Activated T-helper 1 cell treated with Interleukin-2 at 50 U/mL for 16 hours (primary cell): Measurements from ENCODE around the gene AKAP17A.
"Not testable (repeated sequence)": the region's sequence is repeated elsewhere in the genome, so short reads cannot be mapped to it uniquely, and the experiment has no call there.

Source experiments
- DNase-seq: peaks from one replicate; pipeline ENCODE4 v3.0.0-alpha.2; 2020; ENCODE audit warnings: low read depth

Gene AKAP17A

DNA sequence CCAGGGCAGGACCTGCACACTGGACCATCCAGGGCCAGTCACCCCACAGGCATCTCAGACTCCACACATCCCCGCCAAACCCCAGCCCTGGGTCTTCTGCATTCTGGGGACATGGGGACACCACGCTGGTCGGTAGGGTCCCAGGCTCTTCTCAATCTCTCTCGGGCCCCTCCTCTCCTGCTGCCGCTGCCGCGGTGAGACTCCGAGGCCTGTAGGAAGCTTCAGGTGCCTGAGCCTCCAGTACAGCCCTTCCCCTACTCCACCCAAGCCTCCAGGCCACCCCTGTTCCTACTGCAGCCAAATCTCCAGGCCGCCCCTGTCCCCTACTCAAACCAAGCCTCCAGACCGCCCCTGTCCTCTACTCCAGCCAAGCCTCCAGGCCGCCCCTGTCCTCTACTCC is 17.9 kb downstream of the AKAP17A start:
- DNase-seq = no peak

GRCh38 chrX:1609762-1610161 is 18.4 kb downstream of the AKAP17A start:
- no peak for DNase-seq

DNA sequence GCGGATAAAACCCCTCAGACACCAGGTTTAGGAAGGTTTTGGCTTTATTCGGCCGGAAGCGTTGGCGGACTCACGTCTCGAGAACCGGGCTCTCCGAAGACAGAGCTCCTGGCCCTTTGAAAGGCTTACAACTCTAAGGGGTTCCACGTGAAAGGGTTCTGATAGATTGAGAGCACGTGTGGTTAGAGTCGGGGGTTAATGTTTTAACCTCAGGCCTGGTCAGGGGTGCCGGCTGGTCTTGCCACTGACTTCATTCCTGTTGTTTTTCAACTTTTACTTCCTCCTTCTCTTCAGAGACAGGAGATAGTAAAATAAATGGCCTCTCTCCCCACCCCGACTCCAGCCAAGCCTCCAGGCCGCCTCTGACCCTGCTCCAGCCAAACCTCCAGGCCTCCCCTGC is 18.8 kb downstream of the AKAP17A start:
- DNase-seq = no peak

GRCh38 chrX:1610736-1611135 is 19.3 kb downstream of the AKAP17A start:
- DNase-seq = no peak

- DNase-seq = no peak
These were observed 21.4 kb downstream of the AKAP17A start for GRCh38 chrX:1612641-1613286.

- DNase-seq = no peak
These were observed 23.5 kb downstream of the AKAP17A start, which contains the start of gene ASMT for GRCh38 chrX:1614927-1615326. ASMT (plus strand) TSS chrX:1615059; CDS start chrX:1615200, 141 bp downstream.

DNA sequence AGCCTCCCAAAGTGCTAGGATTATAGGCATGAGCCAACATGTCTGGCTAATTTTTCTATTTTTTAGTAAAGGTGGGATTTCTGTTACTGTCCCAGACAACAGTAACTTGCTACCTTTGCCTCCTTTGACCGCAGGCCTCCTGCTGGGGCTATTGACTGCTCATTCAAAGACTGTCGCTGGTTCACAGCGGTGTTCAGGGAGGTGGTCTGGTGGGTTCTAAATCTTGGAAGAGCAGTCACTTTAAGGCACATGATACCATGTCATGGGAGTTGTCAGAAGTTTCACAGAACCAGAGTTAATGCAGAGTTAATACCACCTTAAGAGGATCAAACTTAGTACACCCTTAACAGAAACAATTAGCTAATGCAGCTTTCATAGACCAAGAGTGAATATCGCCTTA is 27.3 kb downstream of the AKAP17A start:
- no peak for DNase-seq

- DNase-seq = no peak
These were observed 32.3 kb downstream of the AKAP17A start for GRCh38 chrX:1623691-1624090.

DNA sequence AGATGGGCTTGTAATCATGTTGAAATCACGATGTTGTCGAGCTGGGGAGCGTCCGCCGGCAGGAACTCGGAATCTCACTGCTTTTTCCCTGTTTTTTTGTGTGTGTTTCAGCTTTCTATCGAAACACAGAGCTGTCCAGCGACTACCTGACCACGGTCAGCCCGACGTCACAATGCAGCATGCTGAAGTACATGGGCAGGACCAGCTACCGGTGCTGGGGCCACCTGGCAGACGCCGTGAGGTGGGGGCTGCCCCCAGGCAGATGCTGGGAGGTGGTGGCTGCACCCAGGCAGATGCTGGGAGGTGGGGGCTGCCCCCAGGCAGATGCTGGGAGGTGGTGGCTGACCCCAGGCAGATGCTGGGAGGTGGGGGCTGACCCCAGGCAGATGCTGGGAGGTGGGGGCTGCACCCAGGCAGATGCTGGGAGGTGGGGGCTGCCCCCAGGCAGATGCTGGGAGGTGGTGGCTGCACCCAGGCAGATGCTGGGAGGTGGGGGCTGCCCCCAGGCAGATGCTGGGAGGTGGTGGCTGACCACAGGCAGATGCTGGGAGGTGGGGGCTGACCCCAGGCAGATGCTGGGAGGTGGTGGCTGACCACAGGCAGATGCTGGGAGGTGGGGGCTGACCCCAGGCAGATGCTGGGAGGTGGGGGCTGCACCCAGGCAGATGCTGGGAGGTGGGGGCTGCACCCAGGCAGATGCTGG is 32.9 kb downstream of the AKAP17A start:
- DNase-seq = not testable (repeated sequence)

- DNase-seq = not testable (repeated sequence)
These were observed 33.4 kb downstream of the AKAP17A start for GRCh38 chrX:1624861-1625215.

GRCh38 chrX:1629244-1629643 is 37.8 kb downstream of the AKAP17A start:
- no peak for DNase-seq

DNA sequence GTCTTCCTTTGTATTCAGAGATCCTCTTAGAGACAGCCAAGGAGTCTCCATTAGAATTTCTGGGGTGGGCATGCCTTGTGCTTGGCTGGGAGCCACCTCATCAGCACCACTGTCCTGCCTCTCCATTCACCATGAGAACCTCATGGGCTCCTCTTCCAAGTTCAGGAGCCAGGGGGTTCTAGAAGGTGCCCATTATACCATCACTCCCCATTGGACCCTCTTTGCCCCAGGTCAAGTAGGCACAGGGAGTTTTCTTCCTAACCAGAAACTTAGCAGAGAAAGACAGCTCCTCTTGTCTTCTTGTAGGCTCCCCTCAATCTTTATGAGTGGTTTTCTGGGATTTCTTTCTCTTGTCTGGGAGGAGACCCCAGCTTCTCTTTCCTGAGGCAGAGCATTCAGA is 54.6 kb downstream of the AKAP17A start:
- no peak for DNase-seq

- DNase-seq = no peak
These were observed 58.2 kb downstream of the AKAP17A start for GRCh38 chrX:1649621-1650020.
